ENCODE measurements around the gene MYBL2. TPM values are rescaled to one million over a fixed set of nuclear protein-coding genes. Genes with fewer than 3 reads are reported as not detected.
A peak's percentile ranks its signal among the peaks of the same experiment; 100 is the strongest.
"Not testable (repeated sequence)": the region's sequence is repeated elsewhere in the genome, so short reads cannot be mapped to it uniquely, and the experiment has no call there.

The MYBL2 gene
- total RNA-seq (ENCODE audit: unreplicated experiment), result 19.0 TPM
- long read RNA-seq, result 0 reads

DNA sequence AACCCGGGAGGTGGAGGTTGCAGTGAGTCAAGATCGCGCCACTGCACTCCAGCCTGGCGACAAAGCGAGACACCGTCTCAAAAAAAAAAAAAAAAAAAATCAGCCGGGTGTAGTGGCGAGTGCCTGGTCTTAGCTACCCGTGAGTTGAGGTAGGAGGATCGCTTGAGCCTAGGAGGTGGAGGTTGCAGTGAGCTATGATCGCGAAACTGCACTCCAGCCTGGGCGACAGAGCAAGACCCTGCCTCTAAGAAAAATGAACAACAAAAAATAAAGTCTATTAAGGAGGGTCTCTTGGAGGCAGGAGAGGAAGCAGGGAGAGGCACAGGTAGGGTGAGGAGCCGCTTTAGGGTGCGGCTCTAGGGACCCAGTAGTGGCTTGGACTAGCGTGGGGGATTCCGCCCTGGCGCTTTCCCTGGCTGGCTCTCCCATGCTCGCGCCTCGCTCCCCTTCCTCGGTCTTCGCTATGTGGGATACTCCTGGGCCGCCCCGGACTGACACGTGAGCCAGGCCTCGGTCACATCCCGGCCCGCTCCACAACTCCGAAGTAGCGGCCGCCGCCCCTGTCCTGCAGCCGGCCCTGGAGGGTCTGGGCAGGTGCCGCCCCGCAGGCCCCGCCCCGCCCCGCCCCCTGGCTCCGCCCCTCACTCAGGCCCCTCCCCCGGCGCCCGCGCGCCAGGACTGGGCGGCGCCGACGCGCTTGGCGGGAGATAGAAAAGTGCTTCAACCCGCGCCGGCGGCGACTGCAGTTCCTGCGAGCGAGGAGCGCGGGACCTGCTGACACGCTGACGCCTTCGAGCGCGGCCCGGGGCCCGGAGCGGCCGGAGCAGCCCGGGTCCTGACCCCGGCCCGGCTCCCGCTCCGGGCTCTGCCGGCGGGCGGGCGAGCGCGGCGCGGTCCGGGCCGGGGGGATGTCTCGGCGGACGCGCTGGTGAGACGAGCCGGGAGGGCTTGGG lies at the start of gene MYBL2:
MYBL2 (plus strand) TSS at position 739 of the 953 bp plus-strand sequence; CDS start at position 909, 170 bp downstream.
- peak within 1 kb of the TSS; percentile 48 for H3K27ac Mint-ChIP-seq (ENCODE audit: unreplicated experiment)
- peak within 1 kb of the TSS; percentile 82 for H3K4me3 Mint-ChIP-seq (ENCODE audit: unreplicated experiment)
- DNase-seq, result peak; percentile 80
- H3K27me3 Mint-ChIP-seq (ENCODE audit: unreplicated experiment), result no peaks in the 10 kb centered on the region
- H3K36me3 Mint-ChIP-seq (ENCODE audit: unreplicated experiment), result no peaks in the 10 kb centered on the region
- peaks cover 2% of the 10 kb centered on the region for H3K9me3 Mint-ChIP-seq (ENCODE audit: unreplicated experiment)
- TF ChIP-seq CTCF (IDR thresholded peaks at IDR 0.05; ENCODE audit: partially characterized antibody, unreplicated experiment), result no peak
- H3K4me1 Mint-ChIP-seq (ENCODE audit: low read depth, unreplicated experiment), result no peaks in the 10 kb centered on the region

- Mint-ChIP-seq H3K27me3 (ENCODE audit: unreplicated experiment) (no peaks in the 10 kb centered on the region), H3K27ac (ENCODE audit: unreplicated experiment) (peak overlapping the region; percentile 91), H3K4me3 (ENCODE audit: unreplicated experiment) (no peak overlapping the region), H3K4me1 (ENCODE audit: low read depth, unreplicated experiment) (peaks cover 19% of the 10 kb centered on the region), H3K36me3 (ENCODE audit: unreplicated experiment) (no peaks in the 10 kb centered on the region), H3K9me3 (ENCODE audit: unreplicated experiment) (no peaks in the 10 kb centered on the region)
- no peak for DNase-seq
- TF ChIP-seq CTCF (IDR thresholded peaks at IDR 0.05; ENCODE audit: partially characterized antibody, unreplicated experiment), result no peak
These were observed 35.3 kb upstream of the MYBL2 start for GRCh38 chr20:43631598-43631997.

- peaks cover 5% of the 10 kb centered on the region for H3K4me1 Mint-ChIP-seq (ENCODE audit: low read depth, unreplicated experiment)
- H3K27me3 Mint-ChIP-seq (ENCODE audit: unreplicated experiment), result no peaks in the 10 kb centered on the region
- no peak for DNase-seq
- no peak for TF ChIP-seq CTCF (IDR thresholded peaks at IDR 0.05; ENCODE audit: partially characterized antibody, unreplicated experiment)
- H3K4me3 Mint-ChIP-seq (ENCODE audit: unreplicated experiment), result no peak overlapping the region
- no peak overlapping the region for H3K27ac Mint-ChIP-seq (ENCODE audit: unreplicated experiment)
- H3K9me3 Mint-ChIP-seq (ENCODE audit: unreplicated experiment), result no peaks in the 10 kb centered on the region
- no peaks in the 10 kb centered on the region for H3K36me3 Mint-ChIP-seq (ENCODE audit: unreplicated experiment)
These were observed 30.5 kb upstream of the MYBL2 start for GRCh38 chr20:43636429-43636828.

GRCh38 chr20:43642548-43642947 lies 24.4 kb upstream of the MYBL2 start:
- Mint-ChIP-seq H3K4me3 (ENCODE audit: unreplicated experiment) (no peak overlapping the region), H3K9me3 (ENCODE audit: unreplicated experiment) (no peaks in the 10 kb centered on the region), H3K36me3 (ENCODE audit: unreplicated experiment) (no peaks in the 10 kb centered on the region), H3K27me3 (ENCODE audit: unreplicated experiment) (no peaks in the 10 kb centered on the region), H3K27ac (ENCODE audit: unreplicated experiment) (no peak overlapping the region), H3K4me1 (ENCODE audit: low read depth, unreplicated experiment) (no peaks in the 10 kb centered on the region)
- no peak for TF ChIP-seq CTCF (IDR thresholded peaks at IDR 0.05; ENCODE audit: partially characterized antibody, unreplicated experiment)
- no peak for DNase-seq

DNA sequence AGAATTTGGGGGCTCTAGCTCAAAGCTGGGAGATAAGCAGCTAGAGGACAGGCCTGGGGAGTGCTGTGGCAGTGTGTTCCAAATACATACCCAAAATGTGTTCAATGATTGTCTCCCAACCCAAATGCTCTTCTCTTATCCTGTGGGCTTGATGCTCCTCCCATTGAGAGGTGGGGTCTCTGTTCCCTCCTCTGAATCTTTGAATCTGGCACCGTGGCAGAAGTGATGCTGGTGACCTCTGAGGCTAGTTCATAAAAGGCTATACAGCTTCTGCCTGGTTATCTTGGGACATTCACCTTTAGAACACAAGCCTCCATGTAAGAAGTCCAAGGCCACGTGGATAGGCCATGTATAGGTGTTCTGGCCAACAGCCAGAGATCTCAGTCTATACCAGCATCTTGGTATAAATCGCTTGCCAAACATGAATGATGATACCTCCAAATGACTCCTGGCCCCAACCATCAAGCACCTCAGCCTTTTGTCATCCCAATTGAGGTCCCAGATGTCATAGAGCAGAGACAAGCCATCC lies 15.9 kb upstream of the MYBL2 start:
- Mint-ChIP-seq H3K36me3 (ENCODE audit: unreplicated experiment) (no peaks in the 10 kb centered on the region), H3K4me1 (ENCODE audit: low read depth, unreplicated experiment) (no peaks in the 10 kb centered on the region), H3K9me3 (ENCODE audit: unreplicated experiment) (peaks cover 5% of the 10 kb centered on the region), H3K4me3 (ENCODE audit: unreplicated experiment) (no peak overlapping the region), H3K27ac (ENCODE audit: unreplicated experiment) (no peak overlapping the region), H3K27me3 (ENCODE audit: unreplicated experiment) (peaks cover under 1% of the 10 kb centered on the region)
- no peak for TF ChIP-seq CTCF (IDR thresholded peaks at IDR 0.05; ENCODE audit: partially characterized antibody, unreplicated experiment)
- no peak for DNase-seq

DNA sequence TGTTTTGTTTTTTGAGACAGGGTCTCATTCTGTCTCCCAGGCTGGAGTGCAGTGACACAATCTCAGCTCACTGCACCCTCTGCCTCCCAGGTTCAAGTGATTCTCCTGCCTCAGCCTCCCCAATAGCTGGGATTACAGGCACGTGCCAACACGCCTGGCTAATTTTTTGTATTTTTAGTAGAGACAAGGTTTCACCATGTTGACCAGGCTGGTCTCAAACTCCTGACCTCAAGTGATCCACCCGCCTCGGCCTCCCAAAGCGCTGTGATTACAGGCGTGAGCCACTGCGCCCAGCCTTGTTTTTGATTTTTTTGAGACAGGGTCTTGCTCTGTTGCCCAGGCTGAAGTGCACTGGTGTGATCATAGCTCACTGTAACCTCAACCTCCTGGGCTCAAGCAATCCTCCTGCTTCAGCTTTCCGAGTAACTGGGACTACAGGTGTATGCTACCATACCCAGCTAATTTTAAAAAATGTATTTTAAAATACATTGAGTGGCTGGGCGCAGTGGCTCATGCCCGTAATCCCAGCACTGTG lies 15.2 kb upstream of the MYBL2 start:
- H3K4me1 Mint-ChIP-seq (ENCODE audit: low read depth, unreplicated experiment); H3K4me3 Mint-ChIP-seq (ENCODE audit: unreplicated experiment); H3K36me3 Mint-ChIP-seq (ENCODE audit: unreplicated experiment); H3K9me3 Mint-ChIP-seq (ENCODE audit: unreplicated experiment); DNase-seq; H3K27me3 Mint-ChIP-seq (ENCODE audit: unreplicated experiment); H3K27ac Mint-ChIP-seq (ENCODE audit: unreplicated experiment): not testable (repeated sequence)
